ENCODE results near the gene CDH22.

The CDH22 gene

GRCh38 chr20:46300281-46300680 lies 8.0 kb downstream of the CDH22 start:
- no peak for DNase-seq (ENCODE audit: low read depth in 3 of 3, low spot score in 1 of 3)

- DNase-seq (ENCODE audit: low read depth in 3 of 3, low spot score in 1 of 3) = no peak
These were observed 9.2 kb downstream of the CDH22 start for GRCh38 chr20:46299078-46299477.

DNA sequence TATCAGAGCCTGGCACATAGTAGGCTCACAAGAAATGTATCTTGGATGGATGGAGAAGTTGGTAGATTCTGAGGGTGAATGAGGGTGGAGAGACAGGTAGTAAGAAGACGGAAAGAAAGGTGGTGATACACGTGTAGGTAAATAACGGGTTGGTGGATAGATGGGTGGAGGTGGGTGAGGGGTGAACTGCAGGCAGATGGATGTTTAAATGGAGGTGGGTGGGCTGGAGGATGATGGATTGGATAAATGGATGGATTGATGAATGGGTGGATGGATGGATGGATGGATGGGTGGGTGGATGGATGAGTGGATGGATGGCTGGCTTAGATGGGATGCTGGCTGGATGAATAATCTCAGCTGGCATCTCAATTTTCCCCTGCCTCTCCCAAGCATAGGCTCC lies 9.9 kb downstream of the CDH22 start:
- DNase-seq (ENCODE audit: low read depth in 3 of 3, low spot score in 1 of 3) = no peak

- no peak for DNase-seq (ENCODE audit: low read depth in 3 of 3, low spot score in 1 of 3)
These were observed 11.6 kb downstream of the CDH22 start for GRCh38 chr20:46296526-46297250.

- no peak for DNase-seq (ENCODE audit: low read depth in 3 of 3, low spot score in 1 of 3)
These were observed 15.2 kb downstream of the CDH22 start for GRCh38 chr20:46293084-46293483.

DNA sequence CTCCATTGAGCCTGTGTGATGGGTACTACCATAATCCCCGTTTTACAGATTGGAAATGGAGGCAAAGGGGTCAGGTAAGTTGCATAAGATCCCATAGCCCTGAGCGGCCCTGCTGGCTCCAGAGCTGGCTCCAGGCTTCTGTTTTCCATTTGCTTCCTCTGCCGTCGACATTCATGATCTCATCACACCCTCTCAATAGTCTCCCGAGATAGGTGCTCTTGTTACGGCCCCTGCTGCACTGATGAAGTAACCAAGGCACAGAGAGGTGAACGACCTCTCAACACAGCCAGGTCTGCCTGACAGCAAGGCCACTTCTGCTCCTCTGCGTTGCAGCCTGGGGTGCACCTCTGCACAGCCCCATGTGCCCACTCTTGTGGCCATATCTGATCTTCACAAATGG lies 16.9 kb downstream of the CDH22 start:
- DNase-seq (ENCODE audit: low read depth in 3 of 3, low spot score in 1 of 3) = no peak

- no peak for DNase-seq (ENCODE audit: low read depth in 3 of 3, low spot score in 1 of 3)
These were observed 18.9 kb downstream of the CDH22 start for GRCh38 chr20:46289432-46289831.

GRCh38 chr20:46286977-46287376 lies 21.3 kb downstream of the CDH22 start:
- DNase-seq (ENCODE audit: low read depth in 3 of 3, low spot score in 1 of 3) = no peak

- no peak for DNase-seq (ENCODE audit: low read depth in 3 of 3, low spot score in 1 of 3)
These were observed 21.9 kb downstream of the CDH22 start for GRCh38 chr20:46286382-46286781.

- no peak for DNase-seq (ENCODE audit: low read depth in 3 of 3, low spot score in 1 of 3)
These were observed 22.6 kb downstream of the CDH22 start for GRCh38 chr20:46285740-46286139.

- DNase-seq (ENCODE audit: low read depth in 3 of 3, low spot score in 1 of 3) = no peak
These were observed 23.2 kb downstream of the CDH22 start for GRCh38 chr20:46285072-46285471.

DNA sequence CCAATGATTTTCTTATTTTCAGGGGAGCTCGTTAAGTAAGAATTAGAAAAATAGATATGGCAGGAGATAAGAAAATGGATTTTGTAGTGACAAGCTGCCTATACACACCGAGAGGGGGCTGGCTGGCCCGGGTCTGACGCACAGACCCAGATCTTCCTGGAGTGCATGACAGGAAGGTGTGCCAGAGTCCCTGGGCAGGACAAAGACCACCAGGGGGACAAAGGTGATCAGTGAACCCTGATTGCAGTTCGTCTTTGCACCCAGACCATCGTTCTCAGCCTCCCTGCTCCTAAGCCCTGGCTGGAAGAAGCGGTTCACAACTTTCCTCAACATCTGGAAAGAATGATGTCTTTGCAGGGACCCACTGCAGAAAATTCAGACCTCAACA lies 24.3 kb downstream of the CDH22 start:
- no peak for DNase-seq (ENCODE audit: low read depth in 3 of 3, low spot score in 1 of 3)

DNA sequence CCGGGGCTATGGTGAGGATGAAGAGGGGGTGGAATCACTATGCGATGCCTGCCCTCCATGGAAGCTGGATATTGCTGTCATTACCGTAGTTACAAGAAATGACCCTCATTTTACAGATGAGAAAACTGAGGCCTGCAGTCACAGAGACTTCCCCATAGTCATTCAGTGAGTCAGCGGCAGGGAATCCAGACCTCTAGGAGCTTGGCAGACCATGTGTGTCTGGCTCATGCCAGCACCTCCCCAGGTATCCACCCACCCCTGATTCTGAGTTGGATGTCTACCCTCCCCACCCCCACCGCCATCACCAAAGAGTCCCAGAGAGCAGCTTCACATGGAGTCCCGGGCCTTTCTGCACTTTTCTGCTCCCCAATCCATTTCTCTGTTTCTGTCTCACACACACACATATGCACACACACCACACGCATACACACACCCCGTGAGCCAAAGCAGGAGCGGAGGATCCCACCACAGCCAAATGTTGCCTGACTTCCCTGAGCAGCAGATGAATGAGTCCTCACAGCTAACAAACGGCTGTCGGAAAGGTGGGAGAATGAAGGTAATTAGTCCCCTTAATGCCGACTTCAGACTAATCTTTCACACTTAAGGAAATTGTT lies 24.8 kb downstream of the CDH22 start:
- no peak for DNase-seq (ENCODE audit: low read depth in 3 of 3, low spot score in 1 of 3)

- no peak for DNase-seq (ENCODE audit: low read depth in 3 of 3, low spot score in 1 of 3)
These were observed 25.6 kb downstream of the CDH22 start for GRCh38 chr20:46282669-46283068.

DNA sequence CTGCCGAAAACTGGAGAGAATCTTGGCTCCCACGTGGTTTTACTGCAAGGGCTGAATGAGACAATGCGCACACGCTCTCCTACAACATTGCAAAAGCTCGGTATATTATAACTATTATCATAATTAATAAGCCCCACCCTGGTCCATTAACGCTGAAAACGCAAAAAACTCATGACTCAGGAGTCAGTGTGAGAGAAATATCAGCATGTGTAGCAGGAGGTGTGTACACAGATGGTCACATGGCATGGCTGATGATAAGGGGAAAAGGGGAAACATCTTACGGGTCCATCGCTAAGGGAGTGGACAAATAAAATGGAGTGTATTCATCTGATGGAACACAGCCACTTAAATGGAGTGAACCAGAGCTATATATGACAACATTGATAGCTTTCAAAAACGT lies 29.2 kb downstream of the CDH22 start:
- no peak for DNase-seq (ENCODE audit: low read depth in 3 of 3, low spot score in 1 of 3)

DNA sequence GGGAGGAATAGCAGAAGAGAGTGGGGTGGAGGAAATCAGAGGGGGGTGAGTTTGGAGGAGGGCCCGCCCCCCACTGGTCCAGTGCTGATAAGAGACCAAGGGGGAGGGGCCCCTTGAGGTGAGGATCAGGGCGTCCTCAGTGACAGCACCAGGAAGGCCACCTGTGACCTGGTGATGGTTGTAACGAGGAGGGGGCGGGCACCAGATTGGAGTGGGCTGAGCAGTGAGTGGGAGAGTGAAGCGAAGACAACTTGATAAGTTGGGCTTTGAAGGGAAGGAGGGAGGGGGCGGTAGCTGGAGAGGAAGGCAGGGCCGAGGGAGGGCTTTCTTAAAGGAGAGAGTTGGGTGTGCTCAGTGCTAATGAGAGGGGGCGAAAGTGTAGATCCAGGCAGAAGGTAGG lies 30.7 kb downstream of the CDH22 start:
- no peak for DNase-seq (ENCODE audit: low read depth in 3 of 3, low spot score in 1 of 3)

GRCh38 chr20:46276531-46276930 lies 31.8 kb downstream of the CDH22 start:
- DNase-seq (ENCODE audit: low read depth in 3 of 3, low spot score in 1 of 3) = no peak

DNA sequence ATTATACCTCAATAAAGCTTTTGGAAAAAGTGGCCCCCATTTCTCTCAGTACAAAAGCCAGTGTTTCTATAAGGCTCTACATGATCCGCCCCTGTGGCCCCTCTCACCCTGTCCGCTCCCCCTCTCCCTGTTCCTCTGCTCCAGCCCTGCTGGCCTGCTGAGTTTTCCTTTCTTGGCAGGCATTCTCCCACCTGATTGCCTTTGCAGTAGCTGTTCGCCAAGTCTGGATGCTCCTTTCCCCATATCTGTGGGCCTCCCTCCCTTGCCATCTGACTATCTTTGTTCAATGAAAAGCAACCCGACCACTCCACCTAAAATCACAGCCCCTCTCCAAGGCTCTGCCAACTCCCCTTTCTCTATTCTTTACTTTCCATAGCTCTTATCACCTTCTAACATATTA lies 33.2 kb downstream of the CDH22 start:
- DNase-seq (ENCODE audit: low read depth in 3 of 3, low spot score in 1 of 3) = no peak

DNA sequence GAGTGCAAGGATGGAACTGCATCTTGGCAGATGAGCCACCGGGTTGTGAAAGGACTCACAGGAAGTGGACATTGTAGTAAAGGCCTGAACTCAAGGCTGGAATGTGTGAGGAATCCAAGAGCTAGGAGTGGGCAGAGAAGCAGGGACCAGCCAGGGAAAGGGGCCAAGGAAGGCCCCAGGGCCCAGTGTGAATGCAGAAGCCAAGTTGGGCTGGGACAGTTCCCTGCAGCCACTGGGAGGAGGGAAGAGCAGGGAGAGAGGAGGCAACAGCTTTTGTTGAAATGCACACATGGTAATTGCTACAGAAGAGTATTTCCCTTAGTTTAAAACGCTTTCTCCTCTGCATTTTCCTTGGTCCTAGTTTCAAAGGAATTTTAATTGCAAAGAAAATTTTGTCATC lies 34.6 kb downstream of the CDH22 start:
- DNase-seq (ENCODE audit: low read depth in 3 of 3, low spot score in 1 of 3) = no peak

DNA sequence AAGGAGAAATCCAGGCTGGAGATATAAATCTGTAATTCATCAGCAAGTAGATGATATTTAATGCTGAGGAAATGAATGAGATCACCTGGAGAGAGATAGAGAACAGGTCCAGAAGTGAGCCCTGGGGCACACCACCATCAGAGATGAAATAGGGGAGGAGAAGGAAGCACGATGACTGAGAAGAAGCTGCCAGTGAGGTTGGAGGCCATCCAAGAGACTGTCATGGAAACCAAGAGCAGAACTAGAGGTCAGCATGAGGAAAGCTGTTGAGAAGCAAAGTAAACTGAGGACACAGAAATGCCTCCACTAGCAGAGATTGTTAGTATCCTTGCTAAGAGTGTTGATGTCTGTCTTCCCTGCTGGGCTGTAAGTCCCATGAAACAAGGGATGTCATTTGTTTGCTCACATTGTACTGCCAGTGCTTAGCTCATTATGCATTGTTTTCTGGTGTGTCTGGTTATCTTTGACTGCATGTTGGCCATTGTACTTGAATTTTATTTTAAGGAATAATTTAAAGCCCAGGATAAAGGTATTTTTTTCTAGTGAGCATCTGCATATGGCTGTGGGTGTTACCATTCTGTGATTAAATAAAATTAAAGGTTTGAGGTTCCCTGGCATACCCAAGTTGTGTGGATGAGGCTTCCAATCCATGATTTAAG lies 35.8 kb downstream of the CDH22 start:
- no peak for DNase-seq (ENCODE audit: low read depth in 3 of 3, low spot score in 1 of 3)

DNA sequence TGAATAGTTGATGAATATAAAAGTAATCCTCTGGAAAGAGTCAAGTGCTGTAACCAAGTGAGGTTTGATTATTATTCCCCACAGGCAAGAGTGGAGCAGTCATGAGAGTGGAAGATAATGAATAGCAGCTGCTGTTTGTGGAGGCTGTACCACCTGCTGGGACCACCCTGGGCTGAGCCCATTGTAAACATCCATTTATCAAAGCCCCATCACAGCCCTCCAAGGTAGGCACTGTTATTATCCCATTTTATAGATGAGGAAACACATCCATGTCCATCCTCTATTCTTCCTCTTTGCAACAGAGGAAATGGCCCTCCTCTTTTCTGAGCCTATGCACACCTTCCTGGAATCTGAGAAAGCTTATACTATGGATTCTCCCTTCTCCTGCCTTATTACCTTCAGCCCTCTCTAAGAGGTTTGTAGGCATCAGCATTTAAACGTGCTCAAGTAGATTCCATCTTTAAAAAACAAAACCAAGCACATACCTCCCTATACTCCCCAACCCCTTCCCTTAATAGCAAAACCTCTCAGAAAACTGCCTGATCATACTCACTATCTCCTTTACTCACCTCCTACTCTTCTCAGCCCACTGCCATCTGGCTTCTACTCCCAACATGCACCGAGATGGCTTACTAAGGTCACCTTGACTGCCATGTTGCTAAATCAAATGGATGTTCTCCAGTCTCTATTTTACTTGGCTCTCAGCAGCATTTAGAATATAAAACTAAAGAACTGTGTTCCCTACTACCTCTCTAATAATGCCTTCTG lies 37.1 kb downstream of the CDH22 start:
- no peak for DNase-seq (ENCODE audit: low read depth in 3 of 3, low spot score in 1 of 3)

- DNase-seq (ENCODE audit: low read depth in 3 of 3, low spot score in 1 of 3) = no peak
These were observed 38.9 kb downstream of the CDH22 start for GRCh38 chr20:46269372-46269771.

Data from stimulated activated CD4-positive, alpha-beta T cell treated with anti-CD3 and anti-CD28 coated beads, TNF-alpha, amount 100 ng/mL, for 1 hour (primary cell).